ENCODE measurements around the gene SLC16A12.

The SLC16A12 gene

DNA sequence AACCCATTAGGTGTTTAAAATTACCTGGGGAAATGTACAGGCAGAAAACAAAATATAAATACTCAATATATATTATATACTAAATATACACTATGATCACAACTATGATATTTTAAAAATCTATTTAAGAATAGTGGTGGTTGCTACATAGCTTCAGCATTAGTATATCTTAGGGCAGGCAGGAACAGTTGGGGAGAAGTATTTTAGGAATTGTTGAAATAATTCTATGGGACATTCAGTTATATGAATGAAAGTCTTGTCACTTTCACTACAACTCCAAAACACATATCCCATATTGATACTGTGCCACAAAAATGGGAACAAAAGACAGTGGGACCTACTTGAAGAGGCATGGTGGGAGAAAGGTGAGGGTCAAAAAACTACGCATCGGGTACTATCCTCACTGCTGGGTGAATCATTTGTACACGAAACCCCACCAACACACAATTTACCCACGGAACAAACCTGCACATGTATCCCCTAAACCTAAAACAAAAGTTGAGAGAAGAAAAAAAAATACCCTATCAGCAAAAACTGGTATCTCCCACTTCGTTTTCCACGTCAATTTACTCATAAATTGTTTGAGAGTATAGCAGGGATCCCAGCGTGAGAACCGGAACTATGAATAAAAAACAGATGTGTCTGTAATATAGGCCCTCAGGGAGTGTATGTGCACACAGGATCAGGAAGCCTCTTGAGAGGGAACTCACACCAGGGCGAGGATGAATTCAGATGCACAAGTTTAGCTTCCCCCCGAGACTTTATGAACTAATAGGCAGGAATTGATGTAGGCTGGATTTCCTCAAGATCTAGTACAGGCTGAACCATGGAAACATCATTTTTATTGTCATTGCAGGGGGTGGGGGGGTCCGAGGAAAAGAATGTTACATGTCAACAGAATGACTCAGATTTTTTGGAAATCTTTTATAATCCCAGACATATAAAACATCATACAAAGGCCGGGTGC lies 16.2 kb downstream of the SLC16A12 start:
- TF ChIP-seq EZH2phosphoT487 (IDR thresholded peaks at IDR 0.05; ENCODE audit: borderline replicate concordance): no peak
- TF ChIP-seq, protein P1, sequence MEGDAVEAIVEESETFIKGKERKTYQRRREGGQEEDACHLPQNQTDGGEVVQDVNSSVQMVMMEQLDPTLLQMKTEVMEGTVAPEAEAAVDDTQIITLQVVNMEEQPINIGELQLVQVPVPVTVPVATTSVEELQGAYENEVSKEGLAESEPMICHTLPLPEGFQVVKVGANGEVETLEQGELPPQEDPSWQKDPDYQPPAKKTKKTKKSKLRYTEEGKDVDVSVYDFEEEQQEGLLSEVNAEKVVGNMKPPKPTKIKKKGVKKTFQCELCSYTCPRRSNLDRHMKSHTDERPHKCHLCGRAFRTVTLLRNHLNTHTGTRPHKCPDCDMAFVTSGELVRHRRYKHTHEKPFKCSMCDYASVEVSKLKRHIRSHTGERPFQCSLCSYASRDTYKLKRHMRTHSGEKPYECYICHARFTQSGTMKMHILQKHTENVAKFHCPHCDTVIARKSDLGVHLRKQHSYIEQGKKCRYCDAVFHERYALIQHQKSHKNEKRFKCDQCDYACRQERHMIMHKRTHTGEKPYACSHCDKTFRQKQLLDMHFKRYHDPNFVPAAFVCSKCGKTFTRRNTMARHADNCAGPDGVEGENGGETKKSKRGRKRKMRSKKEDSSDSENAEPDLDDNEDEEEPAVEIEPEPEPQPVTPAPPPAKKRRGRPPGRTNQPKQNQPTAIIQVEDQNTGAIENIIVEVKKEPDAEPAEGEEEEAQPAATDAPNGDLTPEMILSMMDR (conservative IDR thresholded peaks at IDR 0.05; ENCODE audit: low read length): no peak
- Histone ChIP-seq H3K36me3 (ENCODE audit: insufficient read depth, low read length) (no peaks in the 10 kb centered on the region), H3K4me1 (ENCODE audit: insufficient read depth, low read length, poor library complexity, severe bottlenecking) (no peaks in the 10 kb centered on the region), H4K20me1 (ENCODE audit: insufficient read depth, low read length, poor library complexity, severe bottlenecking) (no peaks in the 10 kb centered on the region), H2AFZ (ENCODE audit: low read length) (no peak overlapping the region), H3K4me2 (ENCODE audit: low read depth, low read length, poor library complexity, severe bottlenecking) (no peak overlapping the region), H3K79me2 (ENCODE audit: insufficient read depth, low read length) (no peaks in the 10 kb centered on the region), H3K27me3 (ENCODE audit: insufficient read depth, low read length, poor library complexity, severe bottlenecking) (no peaks in the 10 kb centered on the region), H3K4me3 (ENCODE audit: low read length, poor library complexity, severe bottlenecking) (no peak overlapping the region), H3K9me3 (ENCODE audit: insufficient read depth, low read depth, low read length) (no peaks in the 10 kb centered on the region), H3F3A (ENCODE audit: low read depth) (no peaks in the 10 kb centered on the region), H3K9ac (ENCODE audit: low read depth, low read length, poor library complexity, severe bottlenecking) (no peak overlapping the region), H3K9me2 (replicated peaks; ENCODE audit: low read depth, low read length) (no peaks in the 10 kb centered on the region)

DNA sequence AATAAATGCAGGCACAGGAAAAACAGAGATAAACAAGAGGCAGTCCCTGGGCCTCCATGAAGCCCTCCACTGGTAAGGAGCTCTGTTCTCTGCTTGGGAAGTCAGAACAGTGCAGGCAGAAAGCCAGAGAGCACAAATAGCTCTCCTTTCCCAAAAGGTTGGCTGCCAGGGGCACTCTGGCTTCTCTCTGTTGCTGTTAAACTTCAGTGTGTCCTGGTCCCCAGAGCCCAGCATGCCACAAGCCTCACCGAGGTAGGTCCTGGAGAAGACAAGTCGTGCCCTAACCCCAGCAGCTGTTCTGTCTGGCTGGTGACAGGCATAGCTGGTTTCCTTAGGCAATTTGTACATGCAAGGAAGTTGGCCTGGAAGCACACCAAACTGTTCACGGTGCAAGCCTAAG lies 17.3 kb downstream of the SLC16A12 start:
- Histone ChIP-seq H3K9ac (ENCODE audit: low read depth, low read length, poor library complexity, severe bottlenecking) (no peak overlapping the region), H2AFZ (ENCODE audit: low read length) (no peak overlapping the region), H3K9me3 (ENCODE audit: insufficient read depth, low read depth, low read length) (no peaks in the 10 kb centered on the region), H3K36me3 (ENCODE audit: insufficient read depth, low read length) (no peaks in the 10 kb centered on the region), H4K20me1 (ENCODE audit: insufficient read depth, low read length, poor library complexity, severe bottlenecking) (no peaks in the 10 kb centered on the region), H3K9me2 (replicated peaks; ENCODE audit: low read depth, low read length) (no peaks in the 10 kb centered on the region), H3K27me3 (ENCODE audit: insufficient read depth, low read length, poor library complexity, severe bottlenecking) (no peaks in the 10 kb centered on the region), H3K4me3 (ENCODE audit: low read length, poor library complexity, severe bottlenecking) (no peak overlapping the region), H3K4me2 (ENCODE audit: low read depth, low read length, poor library complexity, severe bottlenecking) (no peak overlapping the region), H3F3A (ENCODE audit: low read depth) (no peaks in the 10 kb centered on the region), H3K79me2 (ENCODE audit: insufficient read depth, low read length) (no peaks in the 10 kb centered on the region), H3K4me1 (ENCODE audit: insufficient read depth, low read length, poor library complexity, severe bottlenecking) (no peaks in the 10 kb centered on the region)
- no peak for TF ChIP-seq EZH2phosphoT487 (IDR thresholded peaks at IDR 0.05; ENCODE audit: borderline replicate concordance)
- TF ChIP-seq, protein P1 (conservative IDR thresholded peaks at IDR 0.05; ENCODE audit: low read length): no peak

DNA sequence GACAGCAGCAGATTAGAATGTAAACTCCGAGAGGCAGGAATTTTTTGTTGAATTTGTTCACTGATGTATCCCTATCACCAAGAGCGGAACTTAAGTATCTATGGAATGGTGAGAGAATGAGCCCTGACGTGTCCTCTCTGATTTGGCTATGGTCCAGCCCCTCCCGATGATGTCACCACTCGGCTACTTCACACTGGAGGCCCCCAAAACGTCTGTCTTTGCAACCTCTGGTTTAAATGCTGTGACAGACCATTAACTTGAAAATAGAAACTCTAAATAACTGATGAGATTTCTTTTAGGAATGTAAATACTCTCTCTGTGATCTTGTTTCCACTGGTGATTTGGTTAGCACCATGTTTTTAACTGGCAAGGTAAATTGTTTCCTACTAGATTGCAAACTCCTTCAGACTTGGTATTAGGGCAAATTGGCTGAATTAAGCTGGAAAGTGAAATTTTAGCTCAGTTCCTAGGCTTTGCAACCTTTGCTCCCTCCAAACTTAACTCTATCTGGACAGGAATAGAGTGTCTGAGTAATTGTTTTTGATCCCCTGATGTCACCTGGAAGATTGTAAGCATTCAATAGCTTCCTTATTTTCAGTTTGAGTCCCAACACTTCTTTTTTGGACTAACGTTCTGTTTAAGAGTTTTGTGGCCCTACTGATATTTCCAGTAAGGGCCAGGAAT lies 19.1 kb downstream of the SLC16A12 start:
- Histone ChIP-seq H3K4me3 (ENCODE audit: low read length, poor library complexity, severe bottlenecking) (no peak overlapping the region), H3K9ac (ENCODE audit: low read depth, low read length, poor library complexity, severe bottlenecking) (no peak overlapping the region), H3K9me3 (ENCODE audit: insufficient read depth, low read depth, low read length) (no peaks in the 10 kb centered on the region), H3K4me2 (ENCODE audit: low read depth, low read length, poor library complexity, severe bottlenecking) (no peak overlapping the region), H3F3A (ENCODE audit: low read depth) (no peaks in the 10 kb centered on the region), H2AFZ (ENCODE audit: low read length) (no peak overlapping the region), H3K4me1 (ENCODE audit: insufficient read depth, low read length, poor library complexity, severe bottlenecking) (no peaks in the 10 kb centered on the region), H3K27me3 (ENCODE audit: insufficient read depth, low read length, poor library complexity, severe bottlenecking) (no peaks in the 10 kb centered on the region), H3K36me3 (ENCODE audit: insufficient read depth, low read length) (no peaks in the 10 kb centered on the region), H4K20me1 (ENCODE audit: insufficient read depth, low read length, poor library complexity, severe bottlenecking) (no peaks in the 10 kb centered on the region), H3K9me2 (replicated peaks; ENCODE audit: low read depth, low read length) (no peaks in the 10 kb centered on the region), H3K79me2 (ENCODE audit: insufficient read depth, low read length) (no peaks in the 10 kb centered on the region)
- no peak for TF ChIP-seq EZH2phosphoT487 (IDR thresholded peaks at IDR 0.05; ENCODE audit: borderline replicate concordance)
- TF ChIP-seq, protein P1 (conservative IDR thresholded peaks at IDR 0.05; ENCODE audit: low read length): no peak

Data from Loucy (cell line).